Activated CD8-positive, alpha-beta memory T cell treated with anti-CD3 and anti-CD28 coated beads for 4 hours (primary cell): Measurements from ENCODE around the gene DTX2.
"Not testable (repeated sequence)": the region's sequence is repeated elsewhere in the genome, so short reads cannot be mapped to it uniquely, and the experiment has no call there.

ENCODE experiments used
- DNase-seq, 2 donors: peaks; one replicate each; pipeline ENCODE4 v3.0.0-alpha.2; 2020; ENCODE audit warnings: low read depth in 2 of 2

The DTX2 gene

GRCh38 chr7:76461464-76462101, at the start of gene DTX2:
Gene DTX2, plus strand, starts transcription at chr7:76461709. Its CDS starts 18,801 bp downstream, at chr7:76480510.
- DNase-seq, result not testable (repeated sequence)

GRCh38 chr7:76412249-76412648, 49.3 kb upstream of the DTX2 start:
- DNase-seq, result no peak

GRCh38 chr7:76417654-76418310, 43.7 kb upstream of the DTX2 start:
- not testable (repeated sequence) for DNase-seq

GRCh38 chr7:76421097-76421496, 40.4 kb upstream of the DTX2 start:
- not testable (repeated sequence) for DNase-seq

GRCh38 chr7:76423666-76424412, 37.7 kb upstream of the DTX2 start:
- no peak for DNase-seq

- no peak for DNase-seq
Observed at GRCh38 chr7:76424413-76425111, 36.9 kb upstream of the DTX2 start, which contains the start of gene ZP3. Gene ZP3, plus strand, starts transcription at chr7:76424950. Its CDS starts 15 bp downstream, at chr7:76424965.

- no peak for DNase-seq
Observed at GRCh38 chr7:76425156-76425555, 36.4 kb upstream of the DTX2 start.

GRCh38 chr7:76425558-76425957, 36.0 kb upstream of the DTX2 start:
- DNase-seq, result not testable (repeated sequence)

GRCh38 chr7:76426246-76426645, 35.3 kb upstream of the DTX2 start:
- no peak for DNase-seq

GRCh38 chr7:76427635-76428034, 33.9 kb upstream of the DTX2 start:
- no peak for DNase-seq

- DNase-seq, result no peak
Observed at GRCh38 chr7:76428149-76428823, 33.2 kb upstream of the DTX2 start.

- no peak for DNase-seq
Observed at GRCh38 chr7:76428868-76429805, 32.4 kb upstream of the DTX2 start.

GRCh38 chr7:76430211-76430610, 31.3 kb upstream of the DTX2 start:
- DNase-seq, result no peak

- DNase-seq, result no peak
Observed at GRCh38 chr7:76430836-76431235, 30.7 kb upstream of the DTX2 start.

- DNase-seq, result peak; percentile 13 to 43
Observed at GRCh38 chr7:76437873-76438272, 23.6 kb upstream of the DTX2 start.

- DNase-seq, result not testable (repeated sequence)
Observed at GRCh38 chr7:76439120-76439888, 22.2 kb upstream of the DTX2 start.

GRCh38 chr7:76440404-76440803, 21.1 kb upstream of the DTX2 start:
- DNase-seq, result not testable (repeated sequence)

GRCh38 chr7:76441792-76442191, 19.7 kb upstream of the DTX2 start:
- not testable (repeated sequence) for DNase-seq

- DNase-seq, result not testable (repeated sequence)
Observed at GRCh38 chr7:76442664-76443446, 18.7 kb upstream of the DTX2 start.
